ENCODE measurements around the gene POLD2. TPM values are rescaled to one million over a fixed set of nuclear protein-coding genes. Genes with fewer than 3 reads are reported as not detected.

The POLD2 gene
- total and polyA plus RNA-seq, 2 of the 8 experiments (the other 6 are each of a cell fraction or from before 2014, with no cell fraction given) = 148 to 214 TPM

- H3K79me2 ChIP-seq (ENCODE audit: control insufficient read depth in 1 of 2, insufficient read depth in 2 of 2, low read length in 2 of 2) = no peaks in the 10 kb centered on the region
- H3K23me2 ChIP-seq (ENCODE audit: low read depth, low read length) = 0 out of 2 replicates have a peak, but pooled peaks cover 2% of the 10 kb centered on the region
- H3K14ac ChIP-seq (ENCODE audit: insufficient read length) = no peak overlapping the region
- 94% methylated on average over 9 of the region's 9 CpGs; no CpG with 5 or more reads in 1 of the 2 experiments for WGBS, 2 experiments (ENCODE audit: extremely low coverage in 1 of 2, insufficient coverage in 1 of 2, insufficient read length in 1 of 2, insufficient replicate concordance in 2 of 2, low coverage in 1 of 2, low lambda C conversion rate in 2 of 2, missing lambda C conversion rate in 1 of 2)
- H3K27ac ChIP-seq (ENCODE audit: low read depth, low read length) = no peak overlapping the region
- H2BK120ac ChIP-seq (replicated peaks; ENCODE audit: low read depth, low read length) = no peak overlapping the region
- H3K23ac ChIP-seq (ENCODE audit: insufficient read length) = no peak overlapping the region
- H2BK5ac ChIP-seq (ENCODE audit: low read depth, low read length) = no peak overlapping the region
- DNase-seq (ENCODE audit: low read depth in 1 of 2, low spot score in 2 of 2) (no peak), FAIRE-seq (no peak)
- no peak overlapping the region for H3K9ac ChIP-seq (replicated peaks in 1 of 4; ENCODE audit: extremely low read depth in 1 of 4, low read depth in 3 of 4, low read length in 3 of 4)
- no peak overlapping the region for H4K91ac ChIP-seq (replicated peaks; ENCODE audit: insufficient read length, low read length)
- no peaks in the 10 kb centered on the region for H3K4me1 ChIP-seq (replicated peaks in 1 of 4; ENCODE audit: control insufficient read depth in 3 of 4, insufficient read depth in 4 of 4, low read length in 3 of 4)
- no peak overlapping the region for H4K8ac ChIP-seq (ENCODE audit: extremely low read depth, insufficient read depth, low read length)
- H3K4me2 ChIP-seq (ENCODE audit: insufficient read depth in 1 of 2, low read depth in 2 of 2, low read length in 2 of 2) = no peak overlapping the region
- no peak overlapping the region for H4K5ac ChIP-seq (ENCODE audit: insufficient read length, low read depth, low read length)
- POLR2A ChIA-PET (ENCODE audit: partially characterized antibody) = interaction anchor here (5.5 kb wide), 1 partner anchor 12 kb away, joined by 48 read pairs; the partner anchor contains the start of gene PGAM2
- no peak overlapping the region for H3K18ac ChIP-seq (ENCODE audit: extremely low read depth, low read length)
- H4K20me1 ChIP-seq (replicated peaks in 1 of 2; ENCODE audit: control insufficient read depth in 1 of 2, insufficient read depth in 2 of 2, low read length in 2 of 2) = peaks cover 0 to 8% of the 10 kb centered on the region in 2 experiments
- H2AK5ac ChIP-seq (ENCODE audit: low read depth, low read length) = no peak overlapping the region
- H2BK15ac ChIP-seq (ENCODE audit: low read length) = no peak overlapping the region
- H3K4ac ChIP-seq (replicated peaks; ENCODE audit: insufficient read length, low read depth, low read length) = no peak overlapping the region
- no peak overlapping the region for H3K56ac ChIP-seq (replicated peaks; ENCODE audit: insufficient read length, low read depth, low read length)
- no peak overlapping the region for H3K4me3 ChIP-seq (ENCODE audit: extremely low read depth in 1 of 4, insufficient read depth in 2 of 4, low read depth in 3 of 4, low read length in 4 of 4)
- no peak for TF ChIP-seq KDM1A (IDR thresholded peaks at IDR 0.05; ENCODE audit: borderline replicate concordance, low read length)
- no peak for TF ChIP-seq POLR2AphosphoS5 (IDR thresholded peaks at IDR 0.05; ENCODE audit: low read depth, low read length)
- TF ChIP-seq ZNF274 (IDR thresholded peaks at IDR 0.05; ENCODE audit: borderline replicate concordance, extremely low read depth, low read length) = no peak
- no peak for TF ChIP-seq SP1 (IDR thresholded peaks at IDR 0.05; ENCODE audit: low read depth, low read length)
- no peak for TF ChIP-seq SP2 (IDR thresholded peaks at IDR 0.05; ENCODE audit: low read length)
- TF ChIP-seq GABPA (IDR thresholded peaks at IDR 0.05; ENCODE audit: borderline replicate concordance, insufficient read depth, low read length) = no peak
- no peak for TF ChIP-seq CEBPB (IDR thresholded peaks at IDR 0.05; ENCODE audit: low read depth, low read length)
- TF ChIP-seq SUZ12 (IDR thresholded peaks at IDR 0.05; ENCODE audit: low read length) = no peak
- no peak for TF ChIP-seq RBBP5 (IDR thresholded peaks at IDR 0.05; ENCODE audit: borderline replicate concordance, low read depth, low read length)
- TF ChIP-seq KDM5A (IDR thresholded peaks at IDR 0.05; ENCODE audit: low read length) = no peak
- TF ChIP-seq USF2 (IDR thresholded peaks at IDR 0.05; ENCODE audit: low read length) = no peak
- no peak for TF ChIP-seq JUN (IDR thresholded peaks at IDR 0.05; ENCODE audit: low read depth, low read length)
- TF ChIP-seq CHD2 (IDR thresholded peaks at IDR 0.05; ENCODE audit: low read length) = no peak
- no peak for TF ChIP-seq CBX8 (IDR thresholded peaks at IDR 0.05; ENCODE audit: borderline replicate concordance, low read depth, low read length)
- no peak for TF ChIP-seq BACH1 (IDR thresholded peaks at IDR 0.05; ENCODE audit: low read length)
- no peak overlapping the region for H2AFZ ChIP-seq (ENCODE audit: low read length)
- no peaks in the 10 kb centered on the region for H3K27me3 ChIP-seq (replicated peaks in 1 of 4; ENCODE audit: control insufficient read depth in 3 of 4, extremely low read depth in 1 of 4, insufficient read depth in 3 of 4, low read length in 3 of 4)
- no peak overlapping the region for H2BK12ac ChIP-seq (ENCODE audit: low read depth, low read length)
- no peaks in the 10 kb centered on the region for H3K79me1 ChIP-seq (ENCODE audit: low read depth, low read length)
- peaks cover 17 to 27% (median 18%) of the 10 kb centered on the region in 4 experiments for H3K36me3 ChIP-seq (ENCODE audit: control insufficient read depth in 2 of 4, insufficient read depth in 4 of 4, low read length in 3 of 4)
- H3K9me3 ChIP-seq (ENCODE audit: insufficient read depth in 2 of 2, low read depth in 1 of 2, low read length in 1 of 2) = no peaks in the 10 kb centered on the region
- CTCF ChIA-PET (ENCODE audit: partially characterized antibody) = interaction anchor here (0.9 to 2.7 kb wide), 2 partner anchors 10 to 142 kb away, joined by 3 to 15 read pairs; no protein-coding TSS in a partner anchor
- no peak overlapping the region for H2BK20ac ChIP-seq (ENCODE audit: low read length)
Observed at GRCh38 chr7:44077061-44077460, 46.3 kb downstream of the POLD2 start.

All from H1 (cell line).